CD4-positive, CD25-positive, alpha-beta regulatory T cell (primary cell): ENCODE measurements around the gene POLR2E. TPM values are rescaled to one million over a fixed set of nuclear protein-coding genes. Genes with fewer than 3 reads are reported as not detected.

Source experiments
- ATAC-seq, 2 donors: fragments of 150-1000 bp; cut with Tn5 transposase; one replicate each; pipeline ENCODE4 v1.10.0; 2021; ENCODE audit warnings: low read depth in 2 of 2, moderate number of reproducible peaks in 2 of 2, moderate library complexity in 1 of 2
- DNase-seq, 3 donors: peaks; one replicate each; pipeline versions ENCODE4 v3.0.0 to v3.0.0-alpha.2; 2012 to 2022; ENCODE audit warnings: mixed read lengths in 1 of 3
- H3K27ac ChIP-seq: one replicate; pipeline ENCODE4 v1.7.0; 2013; ENCODE audit warnings: mild to moderate bottlenecking, low read length; ENCODE audit not compliant: insufficient read depth, poor library complexity, severe bottlenecking
- H3K27me3 ChIP-seq: one replicate; pipeline ENCODE4 v1.7.0; 2013; ENCODE audit warnings: low read length; ENCODE audit not compliant: control insufficient read depth, insufficient read depth
- H3K36me3 ChIP-seq: one replicate; pipeline ENCODE4 v1.7.0; 2013; ENCODE audit warnings: mild to moderate bottlenecking, low read length, moderate library complexity; ENCODE audit not compliant: control insufficient read depth, insufficient read depth
- H3K4me1 ChIP-seq: 2 replicates; pipeline ENCODE4 v1.7.0; 2013; ENCODE audit warnings: mild to moderate bottlenecking, low read length; ENCODE audit not compliant: insufficient read depth, control insufficient read depth, poor library complexity, severe bottlenecking
- H3K4me3 ChIP-seq: one replicate; pipeline ENCODE4 v1.7.0; 2013; ENCODE audit warnings: low read depth, mild to moderate bottlenecking, low read length, moderate library complexity
- H3K9me3 ChIP-seq, 2 experiments: 1 replicate in 1 of 2; 2 replicates in 1 of 2; pipeline ENCODE4 v1.7.0; 2013; ENCODE audit warnings: low read length in 2 of 2, mild to moderate bottlenecking in 1 of 2, moderate library complexity in 1 of 2; ENCODE audit not compliant: control insufficient read depth in 2 of 2
- H3K27ac Mint-ChIP-seq, 3 donors: one replicate each; pipeline ENCODE4 v1.8.0; 2020 to 2022; ENCODE audit warnings: mild to moderate bottlenecking in 3 of 3, mixed read lengths in 3 of 3, moderate library complexity in 2 of 3
- H3K27me3 Mint-ChIP-seq: one replicate; pipeline ENCODE4 v1.8.0; 2022; ENCODE audit warnings: mild to moderate bottlenecking, mixed read lengths
- H3K36me3 Mint-ChIP-seq: one replicate; pipeline ENCODE4 v1.8.0; 2020; ENCODE audit warnings: mixed read lengths
- H3K4me1 Mint-ChIP-seq, 4 donors: one replicate each; pipeline ENCODE4 v1.8.0; 2020 to 2022; ENCODE audit warnings: mixed read lengths in 4 of 4, mild to moderate bottlenecking in 1 of 4
- H3K4me3 Mint-ChIP-seq, 4 donors: one replicate each; pipeline ENCODE4 v1.8.0; 2020 to 2022; ENCODE audit warnings: mild to moderate bottlenecking in 4 of 4, mixed read lengths in 4 of 4, moderate library complexity in 3 of 4
- H3K9me3 Mint-ChIP-seq, 7 donors: one replicate each; pipeline ENCODE4 v1.8.0; 2020 to 2022; ENCODE audit warnings: mixed read lengths in 7 of 7, mild to moderate bottlenecking in 3 of 7, moderate library complexity in 2 of 7
- polyA plus RNA-seq, 4 donors: library from polyadenylated mRNA; unstranded; fragments of 300-500 nt; fragmentation: Illumina TruSeq; gene quantifications; one replicate each; pipeline ENCODE4 v1.2.3, GENCODE V29; 2021
- total RNA-seq: library from RNA; stranded (reverse); gene quantifications from one replicate; pipeline ENCODE4 v1.2.3, GENCODE V29; 2022

POLR2E gene
- total and polyA plus RNA-seq, 5 donors from 2014 or later, result 72.4 to 145 (median 125) TPM

GRCh38 chr19:1068009-1069001 is 26.9 kb downstream of the POLR2E start:
- Histone ChIP-seq H3K27ac (peak overlapping the region; percentile 96), H3K27me3 (no peaks in the 10 kb centered on the region), H3K4me1 (peaks cover 78% of the 10 kb centered on the region), H3K4me3 (peak overlapping the region; percentile 75), H3K9me3 (no peaks in the 10 kb centered on the region), H3K36me3 (peaks cover 21% of the 10 kb centered on the region)
- Mint-ChIP-seq H3K27ac (peak overlapping the region; percentile 92 to 96 (median 95)), H3K36me3 (peaks cover 26% of the 10 kb centered on the region), H3K4me1 (peaks cover 0 to 69% (median 18%) of the 10 kb centered on the region in 4 donors), H3K9me3 (peaks cover 0 to 2% (median 0%) of the 10 kb centered on the region in 7 donors), H3K4me3 (peak overlapping the region; percentile 92 to 99 (median 96)), H3K27me3 (no peaks in the 10 kb centered on the region)
- DNase-seq, result peak; percentile 51 to 91 (median 82)
- peak; percentile 23 to 24 for ATAC-seq

- ATAC-seq (peak; percentile 23), DNase-seq (peak in 2 of 3 donors; percentile 72 to 79)
- Mint-ChIP-seq H3K36me3 (peaks cover 18% of the 10 kb centered on the region), H3K27me3 (no peaks in the 10 kb centered on the region), H3K27ac (peak overlapping the region; percentile 92 to 94 (median 94)), H3K9me3 (peaks cover 0 to 2% (median 0%) of the 10 kb centered on the region in 7 donors), H3K4me3 (peak overlapping the region; percentile 92 to 99 (median 96)), H3K4me1 (peaks cover 0 to 62% (median 18%) of the 10 kb centered on the region in 4 donors)
- Histone ChIP-seq H3K27me3 (no peaks in the 10 kb centered on the region), H3K9me3 (no peaks in the 10 kb centered on the region), H3K4me3 (peak overlapping the region; percentile 62), H3K4me1 (peaks cover 69% of the 10 kb centered on the region), H3K36me3 (peaks cover 12% of the 10 kb centered on the region), H3K27ac (peak overlapping the region; percentile 96)
Measured at GRCh38 chr19:1067341-1067957, 27.7 kb downstream of the POLR2E start.

DNA sequence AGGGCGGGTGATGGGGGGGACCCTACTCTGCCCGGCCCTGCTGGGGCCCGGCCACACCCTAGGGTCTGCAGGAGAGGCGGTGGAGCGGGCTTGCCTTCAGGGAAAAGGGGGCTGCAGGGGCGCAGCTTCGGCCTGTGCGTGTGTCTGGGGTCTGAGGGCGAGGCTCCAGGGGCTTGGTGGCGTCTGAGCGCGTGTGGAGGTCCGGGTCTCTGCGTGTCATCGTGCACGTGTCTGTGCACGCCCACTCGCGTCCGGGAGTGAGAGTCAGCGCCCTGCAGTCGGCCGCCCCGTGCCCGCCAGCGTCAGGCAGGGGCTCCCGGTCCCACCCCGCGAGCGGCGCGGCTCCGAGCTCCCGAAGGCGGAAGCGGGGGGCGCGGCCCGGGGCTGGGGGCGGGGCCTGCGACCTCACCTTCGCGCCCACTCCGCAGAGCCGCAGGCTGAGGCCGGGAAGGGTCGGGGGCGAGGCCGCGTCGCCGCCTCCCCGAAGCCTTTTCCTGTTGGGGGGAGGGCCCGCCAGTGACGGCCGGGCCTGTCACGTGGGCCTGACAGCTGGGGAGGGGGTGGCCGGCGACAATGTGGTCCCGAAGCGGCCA is 28.3 kb downstream of the POLR2E start, which contains the start of gene ARHGAP45:
TSS of gene ARHGAP45 (plus strand) at position 420 of the 593 bp plus-strand sequence. CDS start 239 bp downstream, outside the sequence.
- peak; percentile 52 to 61 for ATAC-seq
- H3K9me3 ChIP-seq, result no peaks in the 10 kb centered on the region
- peak within 1 kb of the TSS; percentile 62 for H3K4me3 ChIP-seq
- H3K27me3 ChIP-seq, result no peaks in the 10 kb centered on the region
- peak within 1 kb of the TSS; percentile 96 for H3K27ac ChIP-seq
- peaks cover 8% of the 10 kb centered on the region for H3K36me3 ChIP-seq
- peak within 1 kb of the TSS; percentile 92 to 94 (median 94) for H3K27ac Mint-ChIP-seq
- peaks cover 0 to 2% (median 0%) of the 10 kb centered on the region in 7 donors for H3K9me3 Mint-ChIP-seq
- H3K4me1 ChIP-seq, result peaks cover 63% of the 10 kb centered on the region
- H3K4me3 Mint-ChIP-seq, result peak within 1 kb of the TSS; percentile 92 to 99 (median 96)
- peaks cover 13% of the 10 kb centered on the region for H3K36me3 Mint-ChIP-seq
- DNase-seq, result peak; percentile 80 to 94 (median 86)
- H3K27me3 Mint-ChIP-seq, result no peaks in the 10 kb centered on the region
- peaks cover 0 to 56% (median 17%) of the 10 kb centered on the region in 4 donors for H3K4me1 Mint-ChIP-seq

- Histone ChIP-seq H3K27me3 (no peaks in the 10 kb centered on the region), H3K36me3 (peaks cover 5% of the 10 kb centered on the region), H3K27ac (peak overlapping the region; percentile 96), H3K4me1 (peaks cover 58% of the 10 kb centered on the region), H3K4me3 (no peak overlapping the region), H3K9me3 (no peaks in the 10 kb centered on the region)
- peaks cover 0 to 52% (median 15%) of the 10 kb centered on the region in 4 donors for H3K4me1 Mint-ChIP-seq
- peaks cover 0 to 2% (median 0%) of the 10 kb centered on the region in 7 donors for H3K9me3 Mint-ChIP-seq
- no peak for DNase-seq
- ATAC-seq, result no peak
- H3K27me3 Mint-ChIP-seq, result no peaks in the 10 kb centered on the region
- H3K36me3 Mint-ChIP-seq, result peaks cover 10% of the 10 kb centered on the region
- peak overlapping the region in 2 of 3 donors; percentile 60 to 71 for H3K27ac Mint-ChIP-seq
- peak overlapping the region; percentile 83 to 99 (median 87) for H3K4me3 Mint-ChIP-seq
Measured at GRCh38 chr19:1066251-1066747, 28.9 kb downstream of the POLR2E start.

DNA sequence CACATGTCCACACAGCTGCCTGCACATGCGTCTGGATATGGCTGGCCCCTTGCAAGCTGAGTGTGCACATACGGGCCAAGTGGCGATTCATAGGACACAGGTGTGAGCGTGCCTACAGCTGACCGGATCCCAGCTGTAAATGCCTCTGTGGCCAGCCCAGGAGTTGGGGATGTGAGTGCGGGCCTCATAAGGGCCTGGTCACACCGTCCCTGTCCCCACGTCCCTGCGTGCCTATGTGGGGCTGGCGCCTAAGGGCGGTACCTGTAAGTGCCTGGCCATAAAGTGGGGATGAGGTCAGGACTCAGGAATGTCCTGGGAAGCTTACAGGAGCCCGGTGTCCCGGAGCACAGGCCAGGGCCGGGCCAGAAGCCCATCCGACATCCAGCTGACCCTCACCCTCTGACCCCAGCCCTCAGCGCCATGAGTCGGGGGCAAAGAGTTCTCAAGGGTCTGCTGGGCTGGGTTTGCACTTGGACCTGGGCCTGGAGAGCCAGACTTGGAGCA is 29.5 kb downstream of the POLR2E start:
- peak overlapping the region; percentile 71 to 99 (median 82) for H3K4me3 Mint-ChIP-seq
- peaks cover 0 to 2% (median 0%) of the 10 kb centered on the region in 7 donors for H3K9me3 Mint-ChIP-seq
- no peak for DNase-seq
- H3K36me3 ChIP-seq, result peaks cover 2% of the 10 kb centered on the region
- peak overlapping the region in 2 of 3 donors; percentile 36 to 60 for H3K27ac Mint-ChIP-seq
- no peaks in the 10 kb centered on the region for H3K9me3 ChIP-seq
- H3K27me3 ChIP-seq, result no peaks in the 10 kb centered on the region
- H3K36me3 Mint-ChIP-seq, result peaks cover 10% of the 10 kb centered on the region
- H3K27me3 Mint-ChIP-seq, result no peaks in the 10 kb centered on the region
- peak overlapping the region; percentile 96 for H3K27ac ChIP-seq
- no peak overlapping the region for H3K4me3 ChIP-seq
- peaks cover 0 to 51% (median 15%) of the 10 kb centered on the region in 4 donors for H3K4me1 Mint-ChIP-seq
- H3K4me1 ChIP-seq, result peaks cover 53% of the 10 kb centered on the region
- ATAC-seq, result no peak

DNA sequence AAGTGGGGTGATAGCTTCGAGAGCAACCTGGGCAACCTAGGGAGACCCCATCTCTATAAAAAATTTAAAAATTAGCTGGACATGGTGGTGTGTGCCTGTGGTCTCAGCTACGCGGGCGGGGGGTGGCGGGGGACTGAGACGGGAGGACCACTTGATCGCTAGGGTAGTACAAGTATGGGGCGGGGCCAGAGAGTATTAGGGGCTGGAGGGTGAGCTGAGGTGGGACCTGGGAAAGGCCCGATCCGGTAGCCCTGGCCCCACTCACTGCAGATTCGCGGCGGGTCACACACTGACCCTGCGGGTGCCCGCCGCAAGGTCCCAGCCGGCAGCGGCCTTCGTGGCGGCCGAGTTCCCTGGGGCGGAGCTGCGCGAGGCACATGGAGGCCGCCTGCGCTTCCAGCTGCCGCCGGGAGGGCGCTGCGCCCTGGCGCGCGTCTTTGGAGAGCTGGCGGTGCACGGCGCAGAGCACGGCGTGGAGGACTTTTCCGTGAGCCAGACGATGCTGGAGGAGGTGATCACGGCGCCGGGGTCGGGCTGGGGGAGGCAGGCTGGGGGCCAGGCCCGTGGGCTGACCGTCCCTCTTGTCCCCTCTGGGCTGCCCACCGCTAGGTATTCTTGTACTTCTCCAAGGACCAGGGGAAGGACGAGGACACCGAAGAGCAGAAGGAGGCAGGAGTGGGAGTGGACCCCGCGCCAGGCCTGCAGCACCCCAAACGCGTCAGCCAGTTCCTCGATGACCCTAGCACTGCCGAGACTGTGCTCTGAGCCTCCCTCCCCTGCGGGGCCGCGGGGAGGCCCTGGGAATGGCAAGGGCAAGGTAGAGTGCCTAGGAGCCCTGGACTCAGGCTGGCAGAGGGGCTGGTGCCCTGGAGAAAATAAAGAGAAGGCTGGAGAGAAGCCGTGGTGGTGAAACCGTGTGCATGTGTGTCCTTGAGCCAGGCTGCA is 30.2 kb downstream of the POLR2E start:
- no peak overlapping the region for H3K4me3 ChIP-seq
- ATAC-seq (peak; percentile 27 to 42), DNase-seq (peak in 2 of 3 donors; percentile 73 to 86)
- no peaks in the 10 kb centered on the region for H3K9me3 ChIP-seq
- Mint-ChIP-seq H3K4me1 (peaks cover 0 to 44% (median 15%) of the 10 kb centered on the region in 4 donors), H3K9me3 (peaks cover 0 to 2% (median 0%) of the 10 kb centered on the region in 7 donors), H3K4me3 (peak overlapping the region; percentile 71 to 99 (median 81)), H3K27me3 (no peaks in the 10 kb centered on the region), H3K27ac (peak overlapping the region in 2 of 3 donors; percentile 51 to 69), H3K36me3 (peaks cover 10% of the 10 kb centered on the region)
- H3K27me3 ChIP-seq, result no peaks in the 10 kb centered on the region
- H3K4me1 ChIP-seq, result peaks cover 47% of the 10 kb centered on the region
- no peaks in the 10 kb centered on the region for H3K36me3 ChIP-seq
- peak overlapping the region; percentile 33 for H3K27ac ChIP-seq
